GM23338 (cell line): Measurements from ENCODE around the gene NDUFS2. TPM values are rescaled to one million over a fixed set of nuclear protein-coding genes. Genes with fewer than 3 reads are reported as not detected.

Experiments
- ATAC-seq: fragments of 200-7000 bp; cut with Tn5 transposase; 3 replicates; pipeline ENCODE4 v1.9.1; 2020
- DNase-seq: peaks from one replicate; pipeline ENCODE4 v3.0.0-alpha.2; 2015; ENCODE audit warnings: low spot score
- H2AFZ ChIP-seq: fragments of 200-600 bp; sonication (generic); 2 replicates; pipeline ENCODE4 v1.8.0; 2016; ENCODE audit warnings: antibody characterized with exemption, mild to moderate bottlenecking, moderate library complexity
- H3F3A ChIP-seq: fragments of 200-600 bp; sonication (generic); replicated peaks from 2 replicates; pipeline ENCODE4 v1.8.0; 2017; ENCODE audit warnings: antibody characterized with exemption, mixed run types, low read depth
- H3K27ac ChIP-seq: fragments of 200-600 bp; sonication (generic); 2 replicates; pipeline ENCODE4 v1.6.1; 2016; ENCODE audit warnings: low read depth
- H3K27me3 ChIP-seq: fragments of 200-600 bp; sonication (generic); 2 replicates; pipeline ENCODE4 v1.8.0; 2016; ENCODE audit warnings: mild to moderate bottlenecking, mixed run types, moderate library complexity; ENCODE audit not compliant: insufficient read depth
- H3K36me3 ChIP-seq: fragments of 200-600 bp; sonication (generic); 2 replicates; pipeline ENCODE4 v1.8.0; 2016; ENCODE audit warnings: mild to moderate bottlenecking; ENCODE audit not compliant: insufficient read depth
- H3K4me1 ChIP-seq: fragments of 200-600 bp; sonication (generic); 2 replicates; pipeline ENCODE4 v1.8.0; 2016; ENCODE audit warnings: mild to moderate bottlenecking, moderate library complexity; ENCODE audit not compliant: insufficient read depth
- H3K4me2 ChIP-seq: fragments of 200-600 bp; sonication (generic); 2 replicates; pipeline ENCODE4 v1.7.1; 2017; ENCODE audit warnings: mixed run types
- H3K4me3 ChIP-seq: fragments of 200-600 bp; sonication (generic); 2 replicates; pipeline ENCODE4 v1.6.1; 2016; ENCODE audit warnings: mixed run types
- H3K79me2 ChIP-seq: fragments of 200-600 bp; sonication (generic); replicated peaks from 2 replicates; pipeline ENCODE4 v1.8.0; 2017; ENCODE audit warnings: mild to moderate bottlenecking; ENCODE audit not compliant: insufficient read depth
- H3K9me2 ChIP-seq: fragments of 200-600 bp; sonication (generic); 2 replicates; pipeline ENCODE4 v1.8.0; 2017; ENCODE audit not compliant: insufficient read depth
- H4K20me1 ChIP-seq: fragments of 200-600 bp; sonication (generic); replicated peaks from 2 replicates; pipeline ENCODE4 v1.8.0; 2017; ENCODE audit warnings: mild to moderate bottlenecking; ENCODE audit not compliant: insufficient read depth
- H3K27ac Mint-ChIP-seq: 2 replicates; pipeline ENCODE4 v1.8.0; 2020; ENCODE audit warnings: inconsistent platforms, mild to moderate bottlenecking, moderate library complexity, mixed read lengths
- H3K27me3 Mint-ChIP-seq: 3 replicates; pipeline ENCODE4 v1.8.0; 2022; ENCODE audit warnings: low read depth, mild to moderate bottlenecking, moderate library complexity, mixed read lengths, inconsistent platforms; ENCODE audit not compliant: insufficient read depth, poor library complexity
- H3K36me3 Mint-ChIP-seq: 3 replicates; pipeline ENCODE4 v1.8.0; 2021; ENCODE audit warnings: low read depth, mild to moderate bottlenecking, inconsistent platforms, moderate library complexity, mixed read lengths
- H3K4me1 Mint-ChIP-seq: 3 replicates; pipeline ENCODE4 v1.8.0; 2020; ENCODE audit warnings: mild to moderate bottlenecking, inconsistent platforms, mixed read lengths
- H3K4me3 Mint-ChIP-seq: 3 replicates; pipeline ENCODE4 v1.8.0; 2021; ENCODE audit warnings: moderate library complexity, mild to moderate bottlenecking, inconsistent platforms, mixed read lengths
- H3K9me3 Mint-ChIP-seq: 3 replicates; pipeline ENCODE4 v1.8.0; 2020; ENCODE audit warnings: moderate library complexity, mild to moderate bottlenecking, inconsistent platforms, mixed read lengths
- CREB1 ChIP-seq: fragments of 250-450 bp; sonication (Bioruptor Pico); IDR thresholded peaks from 2 replicates; pipeline ENCODE4 v1.5.0; 2020; ENCODE audit warnings: low read depth, mild to moderate bottlenecking, moderate library complexity
- ETS1 ChIP-seq: IDR thresholded peaks from 2 replicates; pipeline ENCODE4 v1.6.1; 2016; ENCODE audit warnings: antibody characterized with exemption
- EZH2 ChIP-seq: fragments of 200-600 bp; sonication (generic); IDR thresholded peaks from one replicate; pipeline ENCODE4 v1.8.0; 2017; ENCODE audit warnings: antibody characterized with exemption, mild to moderate bottlenecking, low read depth; ENCODE audit not compliant: unreplicated experiment
- EZH2phosphoT487 ChIP-seq: fragments of 200-600 bp; sonication (generic); IDR thresholded peaks from one replicate; pipeline ENCODE4 v1.8.1; 2018; ENCODE audit warnings: antibody characterized with exemption; ENCODE audit not compliant: unreplicated experiment
- NANOG ChIP-seq: IDR thresholded peaks from 2 replicates; pipeline ENCODE4 v1.6.1; 2016; ENCODE audit warnings: antibody characterized with exemption, borderline replicate concordance
- POLR2AphosphoS5 ChIP-seq: IDR thresholded peaks from 2 replicates; pipeline ENCODE4 v1.6.1; 2016; ENCODE audit warnings: antibody characterized with exemption, low read depth
- REST ChIP-seq: IDR thresholded peaks from one replicate; pipeline ENCODE4 v1.6.1; 2018; ENCODE audit warnings: antibody characterized with exemption; ENCODE audit not compliant: unreplicated experiment
- ZNF114 ChIP-seq: fragments of 250-450 bp; sonication (Bioruptor Pico); IDR thresholded peaks from 2 replicates; pipeline ENCODE4 v1.5.0; 2020; ENCODE audit warnings: mild to moderate bottlenecking, moderate library complexity
- ZNF462 ChIP-seq: fragments of 250-450 bp; sonication (Bioruptor Pico); IDR thresholded peaks from 2 replicates; pipeline ENCODE4 v1.5.0; 2020; ENCODE audit warnings: mild to moderate bottlenecking, moderate library complexity
- polyA plus RNA-seq: library from polyadenylated mRNA; unstranded; fragments of >200 nt; fragmentation: Nextera tagmentation; extraction: Ambion mirVana; gene quantifications from 2 replicates; pipeline ENCODE4 v1.2.1, GENCODE V29; 2016
- total RNA-seq: library from RNA; depleted of rRNA; stranded (reverse); fragments of >200 nt; shearing (Covaris generic); gene quantifications from 2 replicates; pipeline ENCODE4 v1.2.3, GENCODE V29; 2014

NDUFS2 gene
- total and polyA plus RNA-seq, 2 experiments from 2014 or later = 56.7 to 131 TPM

DNA sequence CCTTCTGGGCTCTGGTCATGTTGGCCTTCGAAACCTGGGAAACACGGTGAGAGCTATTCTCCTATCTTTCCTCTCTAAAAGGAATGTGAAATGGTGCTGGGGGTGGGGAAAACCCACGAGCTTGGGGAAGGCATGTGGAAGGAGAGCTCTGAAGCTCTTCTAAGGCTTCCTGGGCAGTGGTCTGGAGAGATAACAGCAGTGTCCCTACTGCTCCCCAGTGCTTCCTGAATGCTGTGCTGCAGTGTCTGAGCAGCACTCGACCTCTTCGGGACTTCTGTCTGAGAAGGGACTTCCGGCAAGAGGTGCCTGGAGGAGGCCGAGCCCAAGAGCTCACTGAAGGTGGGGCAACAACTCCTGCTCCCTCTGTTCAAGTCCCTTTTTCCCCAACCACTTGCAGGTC lies 40.1 kb upstream of the NDUFS2 start:
- Mint-ChIP-seq H3K27ac (no peak overlapping the region), H3K27me3 (peaks cover 23% of the 10 kb centered on the region)
- peaks cover 42% of the 10 kb centered on the region for H3F3A ChIP-seq

More for the DNA sequence above, 40.1 kb upstream of the NDUFS2 start:
- ATAC-seq = no peak
- peaks cover 5% of the 10 kb centered on the region; the same call in 1 of the 2 replicates for H3K79me2 ChIP-seq
- no peaks in the 10 kb centered on the region for H3K9me2 ChIP-seq
- no peak overlapping the region for H3K4me2 ChIP-seq
- no peaks in the 10 kb centered on the region for H4K20me1 ChIP-seq
- H3K27me3 ChIP-seq = no peaks in the 10 kb centered on the region
- H3K4me1 Mint-ChIP-seq = peaks cover 31% of the 10 kb centered on the region
- peaks cover 43% of the 10 kb centered on the region for H3K36me3 Mint-ChIP-seq
- H2AFZ ChIP-seq = no peak overlapping the region
- H3K9me3 Mint-ChIP-seq = no peaks in the 10 kb centered on the region
- H3K36me3 ChIP-seq = no peaks in the 10 kb centered on the region; the same call in none of the 2 replicates
- TF ChIP-seq ZNF462 (CRISPR knock-in tag) (no peak), EZH2phosphoT487 (no peak), CREB1 (CRISPR knock-in tag) (no peak), REST (no peak), ZNF114 (CRISPR knock-in tag) (no peak), EZH2 (no peak), ETS1 (no peak), POLR2AphosphoS5 (no peak), NANOG (no peak)
- no peak for DNase-seq
- H3K4me3 ChIP-seq = no peak overlapping the region
- no peak overlapping the region for H3K27ac ChIP-seq
- no peak overlapping the region; the same call in 2 of the 3 replicates for H3K4me3 Mint-ChIP-seq
- peaks cover 16% of the 10 kb centered on the region; the same call in 1 of the 2 replicates for H3K4me1 ChIP-seq
